Stomach (tissue), 9 donors: ENCODE data around the gene DYNC1I1. TPM values are rescaled to one million over a fixed set of nuclear protein-coding genes. Genes with fewer than 3 reads are reported as not detected.

Experiments
- DNase-seq, 2 donors: peaks; one replicate each; pipeline versions ENCODE4 v3.0.0 to v3.0.0-alpha.2; 2013 to 2019
- H3K27ac ChIP-seq, 5 donors: fragments of 200-600 bp in 4 of 5; sonication (generic) in 4 of 5; one replicate each; pipeline ENCODE4 v1.5.1; 2013 to 2019; ENCODE audit warnings: mild to moderate bottlenecking in 1 of 5, moderate library complexity in 1 of 5
- H3K27me3 ChIP-seq, 3 donors: fragments of 200-600 bp; sonication (generic); one replicate each; pipeline ENCODE4 v1.5.1; 2017 to 2019; ENCODE audit warnings: mixed run types in 1 of 3
- H3K36me3 ChIP-seq, 4 donors: fragments of 200-600 bp; sonication (generic); 1 replicate in 3 of 4; 2 replicates in 1 of 4; pipeline ENCODE4 v1.5.1; 2016 to 2019
- H3K4me1 ChIP-seq, 4 donors: fragments of 200-600 bp; sonication (generic); one replicate each; pipeline ENCODE4 v1.5.1; 2016 to 2019
- H3K4me3 ChIP-seq, 4 donors: fragments of 200-600 bp; sonication (generic) in 3 of 4; one replicate each; pipeline ENCODE4 v1.5.1; 2016 to 2019; ENCODE audit warnings: mild to moderate bottlenecking in 1 of 4
- H3K9me3 ChIP-seq, 4 donors: fragments of 200-600 bp; sonication (generic); one replicate each; pipeline ENCODE4 v1.5.1; 2016 to 2019
- CTCF ChIP-seq, 7 experiments: fragments of 450-650 bp in 4 of 7; fragments of 200-600 bp in 3 of 7; sonication (generic) in 3 of 7; IDR thresholded peaks; one replicate each; pipeline ENCODE4 v1.5.1; 2016 to 2019; ENCODE audit warnings: antibody characterized with exemption in 7 of 7, control low read depth in 2 of 7, mild to moderate bottlenecking in 1 of 7
- EP300 ChIP-seq: sonication (generic); formaldehyde crosslinking; IDR thresholded peaks from one replicate; pipeline ENCODE4 v1.6.1; 2017; ENCODE audit warnings: antibody characterized with exemption
- POLR2A ChIP-seq, 4 donors: fragments of 450-650 bp; IDR thresholded peaks; one replicate each; pipeline ENCODE4 v1.6.1; 2016; ENCODE audit warnings: antibody characterized with exemption in 4 of 4, control low read depth in 2 of 4, mild to moderate bottlenecking in 1 of 4, moderate library complexity in 1 of 4
- POLR2AphosphoS5 ChIP-seq, 3 donors: sonication (generic); formaldehyde crosslinking; IDR thresholded peaks; one replicate each; pipeline ENCODE4 v1.6.1; 2016; ENCODE audit warnings: antibody characterized with exemption in 3 of 3
- WGBS, 5 donors: extraction: QIAGEN DNeasy Blood & Tissue Kit in 3 of 5; methylation state at CpG; one replicate each; pipeline versions ENCODE4 v1.1.5 to v1.1.7; 2013 to 2018; 5-methylcytosine and 5-hydroxymethylcytosine counted together
- intact Hi-C: fragments of 100-400 bp; cut with DNase I; formaldehyde crosslinking; loops from one replicate; pipeline ENCODE4 v1.15.1; 2023; ENCODE audit warnings: low total_unique reads
- polyA plus RNA-seq, 3 donors: library from polyadenylated mRNA; stranded (reverse); fragments of 200-250 nt; gene quantifications; one replicate each; pipeline ENCODE4 v1.2.3, GENCODE V29; 2013
- total RNA-seq, 5 donors: library from RNA; depleted of rRNA; stranded (reverse); fragments of >200 nt; gene quantifications; one replicate each; pipeline versions ENCODE4 v1.1.0 to v1.2.3, GENCODE V29; 2014 to 2016
- donor health status: healthy with polysubstance abuse.
- donor health status: Bipolar disorder and iron deficiency.
- donor health status: healthy.

The DYNC1I1 gene
- total and polyA plus RNA-seq, 8 donors, result 0.93 to 69.4 (median 5.3) TPM

- DNase-seq, result no peak
- no peaks in the 10 kb centered on the region for H3K27me3 ChIP-seq
- TF ChIP-seq POLR2AphosphoS5 (IDR thresholded peaks at IDR 0.05) (no peak), POLR2A (IDR thresholded peaks at IDR 0.05) (no peak), EP300 (no peak), CTCF (IDR thresholded peaks at IDR 0.05) (no peak)
- H3K36me3 ChIP-seq, result no peaks in the 10 kb centered on the region
- H3K4me1 ChIP-seq, result no peaks in the 10 kb centered on the region
- WGBS, 5 donors, result 27 to 42% (median 32%) methylated on average over 2 of the region's 2 CpGs
- H3K4me3 ChIP-seq, result no peak overlapping the region
- no peaks in the 10 kb centered on the region for H3K9me3 ChIP-seq
- intact Hi-C loops, result no loop called here
- no peak overlapping the region for H3K27ac ChIP-seq
Observed at GRCh38 chr7:95788884-95789283, 16.5 kb downstream of the DYNC1I1 start.

GRCh38 chr7:95793658-95794057 is 21.3 kb downstream of the DYNC1I1 start:
- no peak for TF ChIP-seq POLR2AphosphoS5 (IDR thresholded peaks at IDR 0.05)
- Histone ChIP-seq H3K4me1 (no peaks in the 10 kb centered on the region), H3K27me3 (no peaks in the 10 kb centered on the region), H3K36me3 (no peaks in the 10 kb centered on the region), H3K4me3 (no peak overlapping the region), H3K9me3 (no peaks in the 10 kb centered on the region), H3K27ac (no peak overlapping the region)
- intact Hi-C loops, result no loop called here
- DNase-seq, result no peak
- 82 to 89% (median 87%) methylated on average over 5 of the region's 5 CpGs for WGBS, 5 donors

GRCh38 chr7:95794917-95795515 is 22.7 kb downstream of the DYNC1I1 start:
- 61 to 74% (median 66%) methylated on average over 3 of the region's 3 CpGs for WGBS, 5 donors
- no peaks in the 10 kb centered on the region for H3K27me3 ChIP-seq
- no peak for DNase-seq
- intact Hi-C loops, result no loop called here
- H3K36me3 ChIP-seq, result no peaks in the 10 kb centered on the region
- H3K9me3 ChIP-seq, result no peaks in the 10 kb centered on the region
- H3K4me1 ChIP-seq, result no peaks in the 10 kb centered on the region
- no peak overlapping the region for H3K27ac ChIP-seq
- TF ChIP-seq POLR2AphosphoS5 (IDR thresholded peaks at IDR 0.05) (no peak), CTCF (IDR thresholded peaks at IDR 0.05) (peak in 3 of 7 experiments; percentile 19 to 40 (median 28))
- no peak overlapping the region for H3K4me3 ChIP-seq

GRCh38 chr7:95796617-95797016 is 24.3 kb downstream of the DYNC1I1 start:
- Histone ChIP-seq H3K4me3 (no peak overlapping the region), H3K4me1 (no peaks in the 10 kb centered on the region), H3K9me3 (no peaks in the 10 kb centered on the region), H3K36me3 (no peaks in the 10 kb centered on the region), H3K27me3 (no peaks in the 10 kb centered on the region), H3K27ac (no peak overlapping the region)
- TF ChIP-seq CTCF (IDR thresholded peaks at IDR 0.05), result no peak
- no peak for TF ChIP-seq POLR2A (IDR thresholded peaks at IDR 0.05)
- TF ChIP-seq POLR2AphosphoS5 (IDR thresholded peaks at IDR 0.05), result no peak
- TF ChIP-seq EP300, result no peak
- WGBS, 5 donors, result 20 to 43% (median 26%) methylated on average over 1 of the region's 1 CpG
- no peak for DNase-seq
- intact Hi-C loops, result no loop called here

- H3K36me3 ChIP-seq, result no peaks in the 10 kb centered on the region
- DNase-seq, result peak in 1 of 2 donors; percentile 10
- no peaks in the 10 kb centered on the region for H3K9me3 ChIP-seq
- TF ChIP-seq POLR2AphosphoS5 (IDR thresholded peaks at IDR 0.05), result no peak
- TF ChIP-seq EP300, result no peak
- TF ChIP-seq POLR2A (IDR thresholded peaks at IDR 0.05), result no peak
- no peak for TF ChIP-seq CTCF (IDR thresholded peaks at IDR 0.05)
- no peaks in the 10 kb centered on the region for H3K4me1 ChIP-seq
- H3K4me3 ChIP-seq, result no peak overlapping the region
- intact Hi-C loops, result no loop called here
- WGBS, 5 donors, result 24 to 33% (median 28%) methylated on average over 4 of the region's 4 CpGs
- H3K27ac ChIP-seq, result no peak overlapping the region
- H3K27me3 ChIP-seq, result no peaks in the 10 kb centered on the region
Observed at GRCh38 chr7:95798401-95798930, 26.1 kb downstream of the DYNC1I1 start.
